Muscle of leg (tissue), 16 donors: ENCODE measurements around the gene TRIM49. TPM values are rescaled to one million over a fixed set of nuclear protein-coding genes. Genes with fewer than 3 reads are reported as not detected.
"Not testable (repeated sequence)": the region's sequence is repeated elsewhere in the genome, so short reads cannot be mapped to it uniquely, and the experiment has no call there.

ENCODE experiments used
- DNase-seq: peaks from one replicate; pipeline ENCODE4 v3.0.0; 2013
- H3K27ac ChIP-seq: one replicate; pipeline ENCODE4 v1.5.1; 2013; ENCODE audit warnings: mild to moderate bottlenecking, low read length, control low read depth
- H3K27me3 ChIP-seq: one replicate; pipeline ENCODE4 v1.6.1; 2013; ENCODE audit warnings: low read length; ENCODE audit not compliant: control insufficient read depth, insufficient read depth
- H3K36me3 ChIP-seq: one replicate; pipeline ENCODE4 v1.6.1; 2013; ENCODE audit warnings: low read length; ENCODE audit not compliant: control insufficient read depth, insufficient read depth
- H3K4me1 ChIP-seq: one replicate; pipeline ENCODE4 v1.6.1; 2013; ENCODE audit warnings: low read length; ENCODE audit not compliant: control insufficient read depth, insufficient read depth
- H3K4me3 ChIP-seq: one replicate; pipeline ENCODE4 v1.5.1; 2013; ENCODE audit warnings: low read length, control low read depth
- H3K9me3 ChIP-seq: replicated peaks from 2 replicates; pipeline ENCODE4 v1.6.1; 2013; ENCODE audit warnings: low read depth, low read length; ENCODE audit not compliant: control insufficient read depth
- WGBS: methylation state at CpG from one replicate; pipeline ENCODE4 v1.1.5; 2013; ENCODE audit warnings: missing lambda C conversion rate; ENCODE audit not compliant: insufficient coverage; 5-methylcytosine and 5-hydroxymethylcytosine counted together
- long read RNA-seq, 11 donors: transcript quantifications; one replicate each; lab custom pipeline, GENCODE V29; 2026
- polyA plus RNA-seq, 8 donors: library from polyadenylated mRNA; unstranded; fragments of 120-200 nt; gene quantifications; one replicate each; pipeline versions ENCODE4 v1.2.1 to v1.2.3, GENCODE V29; 2013; ENCODE audit warnings: inconsistent platforms in 1 of 8, low replicate concordance in 1 of 8; ENCODE audit not compliant: insufficient read length in 8 of 8, insufficient read depth in 1 of 8
- total RNA-seq: library from RNA; stranded (reverse); fragments of 120-200 nt; gene quantifications from one replicate; pipeline ENCODE4 v1.2.4, GENCODE V29; 2013

TRIM49 gene
- total RNA-seq (not detected), polyA plus RNA-seq (under 1 TPM in 1 of 8 donors, not detected in 7; 0.71 TPM)
- long read RNA-seq, donor 1, result 0 reads
- long read RNA-seq, donor 2, result 0 reads
- long read RNA-seq, donor 3, result 0 reads
- long read RNA-seq, donor 4, result 0 reads
- long read RNA-seq, donor 5, result 0 reads
- long read RNA-seq, donor 6, result 0 reads
- long read RNA-seq, donor 7, result 0 reads
- long read RNA-seq, donor 8, result 0 reads
- long read RNA-seq, donor 9, result 0 reads
- long read RNA-seq, donor 10, result 0 reads
- long read RNA-seq, donor 11, result 0 reads

DNA sequence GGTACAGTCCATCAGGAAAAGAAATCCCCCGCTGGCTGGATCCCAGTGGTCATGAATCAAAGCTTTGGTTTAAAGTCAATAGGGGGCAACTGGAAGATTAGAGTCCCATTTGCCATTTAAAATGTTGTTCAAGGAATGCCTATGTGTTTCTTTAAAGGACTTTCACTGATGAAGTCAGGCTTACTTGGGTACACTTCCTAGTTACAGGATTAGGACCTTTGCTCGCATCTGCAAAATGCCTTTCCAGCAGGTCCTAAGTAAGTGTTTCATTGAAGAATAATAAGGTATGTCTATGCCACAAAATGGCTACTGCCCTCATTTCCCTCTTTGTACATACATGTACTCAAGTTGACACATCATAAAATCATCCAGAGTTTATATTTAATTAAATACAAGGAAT, at the start of gene TRIM49:
Gene TRIM49, minus strand, starts transcription at position 101 of the 400 bp plus-strand sequence. CDS start 4,106 bp downstream, outside the sequence.
- DNase-seq, H3K4me3 ChIP-seq, H3K36me3 ChIP-seq, H3K4me1 ChIP-seq, H3K9me3 ChIP-seq, H3K27me3 ChIP-seq, H3K27ac ChIP-seq: not testable (repeated sequence)
- WGBS, result no CpG with 5 or more reads among the region's 2 CpGs

- no CpG with 5 or more reads among the region's 2 CpGs for WGBS
- H3K4me3 ChIP-seq, DNase-seq: not testable (repeated sequence)
Observed at GRCh38 chr11:89826694-89827093, 18.3 kb upstream of the TRIM49 start.

GRCh38 chr11:89820008-89820407, 11.6 kb upstream of the TRIM49 start:
- no CpG with 5 or more reads among the region's 3 CpGs for WGBS

More at GRCh38 chr11:89826694-89827093, 18.3 kb upstream of the TRIM49 start:
- not testable (repeated sequence) for H3K4me1 ChIP-seq, H3K27me3 ChIP-seq, H3K9me3 ChIP-seq, H3K27ac ChIP-seq, H3K36me3 ChIP-seq

DNA sequence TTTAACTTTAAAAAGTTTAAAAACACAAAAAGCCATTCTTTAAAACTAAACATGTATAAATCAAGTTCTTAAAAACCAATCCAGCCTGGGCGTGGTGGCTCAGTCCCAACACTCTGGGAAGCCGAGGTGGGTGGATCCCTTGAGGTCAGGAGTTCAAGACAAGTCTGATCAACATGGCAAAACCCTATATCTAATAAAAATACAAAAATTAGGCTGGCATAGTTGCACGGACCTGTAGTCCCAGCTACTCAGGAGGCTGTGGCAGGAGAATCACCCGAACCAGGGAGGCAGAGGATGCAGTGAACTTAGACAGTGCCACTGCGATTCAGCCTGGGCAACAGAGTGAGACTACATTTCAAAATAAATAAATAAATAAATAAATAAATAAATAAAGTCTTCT, 5.2 kb upstream of the TRIM49 start:
- not testable (repeated sequence) for H3K4me1 ChIP-seq, H3K4me3 ChIP-seq, H3K27me3 ChIP-seq, H3K9me3 ChIP-seq, DNase-seq, H3K36me3 ChIP-seq, H3K27ac ChIP-seq
- 83% methylated on average over 1 of the region's 5 CpGs for WGBS

More at GRCh38 chr11:89820008-89820407, 11.6 kb upstream of the TRIM49 start:
- not testable (repeated sequence) for H3K27ac ChIP-seq, H3K4me3 ChIP-seq, H3K9me3 ChIP-seq, H3K4me1 ChIP-seq, H3K36me3 ChIP-seq, H3K27me3 ChIP-seq, DNase-seq

DNA sequence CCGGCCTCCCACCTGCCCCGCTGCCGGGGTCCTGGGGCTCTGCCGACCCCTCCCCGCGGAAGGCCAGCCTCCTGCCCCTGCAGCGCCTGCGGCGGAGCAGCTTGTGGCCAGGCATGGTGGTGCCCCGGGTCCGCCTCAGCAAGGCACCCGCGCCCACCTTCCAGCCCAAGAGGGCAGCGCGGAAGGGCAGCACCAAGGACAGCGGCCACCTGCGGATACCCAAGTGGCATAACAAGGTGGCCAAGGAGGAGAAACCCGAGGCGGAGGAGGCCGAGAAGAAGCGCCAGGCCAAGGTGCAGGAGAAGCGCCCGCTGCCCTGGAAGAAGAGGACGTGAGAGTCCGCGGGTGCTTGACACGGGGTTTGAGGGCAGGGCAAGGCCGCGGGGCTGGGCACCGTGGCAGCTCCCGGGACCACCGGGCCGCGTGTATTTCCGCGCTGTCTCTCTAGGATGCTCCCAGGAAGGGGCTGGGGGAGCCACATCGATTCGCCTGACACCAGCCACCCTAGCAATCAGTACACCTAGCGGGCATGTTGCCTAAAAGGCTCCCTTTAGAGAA, 20.8 kb downstream of the TRIM49 start:
- H3K27ac ChIP-seq, DNase-seq, H3K27me3 ChIP-seq, H3K9me3 ChIP-seq, H3K4me3 ChIP-seq, H3K4me1 ChIP-seq, H3K36me3 ChIP-seq: not testable (repeated sequence)
- 0% methylated on average over 3 of the region's 39 CpGs for WGBS

DNA sequence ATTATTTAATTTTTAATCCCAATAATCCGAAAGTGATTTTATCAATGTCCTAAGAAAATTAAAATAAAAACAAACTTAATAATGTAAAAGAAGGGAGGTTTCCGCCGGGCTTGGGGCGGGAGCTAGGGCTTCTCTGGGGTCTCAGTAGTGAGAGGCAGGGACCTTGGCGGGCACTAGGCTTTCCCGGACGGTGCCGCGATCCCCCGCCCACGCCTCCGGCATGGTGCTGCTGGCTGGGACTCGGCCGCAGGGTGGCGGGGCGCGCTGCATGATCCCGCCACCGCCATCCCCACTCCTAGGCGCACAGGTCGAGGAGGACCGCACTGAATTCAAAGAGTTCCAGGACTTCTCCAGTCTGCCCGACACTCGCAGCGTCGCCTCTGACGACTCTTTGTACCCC, 22.6 kb downstream of the TRIM49 start:
- WGBS, result no CpG with 5 or more reads among the region's 27 CpGs
- not testable (repeated sequence) for DNase-seq, H3K4me3 ChIP-seq, H3K27ac ChIP-seq, H3K36me3 ChIP-seq, H3K27me3 ChIP-seq, H3K9me3 ChIP-seq, H3K4me1 ChIP-seq

DNA sequence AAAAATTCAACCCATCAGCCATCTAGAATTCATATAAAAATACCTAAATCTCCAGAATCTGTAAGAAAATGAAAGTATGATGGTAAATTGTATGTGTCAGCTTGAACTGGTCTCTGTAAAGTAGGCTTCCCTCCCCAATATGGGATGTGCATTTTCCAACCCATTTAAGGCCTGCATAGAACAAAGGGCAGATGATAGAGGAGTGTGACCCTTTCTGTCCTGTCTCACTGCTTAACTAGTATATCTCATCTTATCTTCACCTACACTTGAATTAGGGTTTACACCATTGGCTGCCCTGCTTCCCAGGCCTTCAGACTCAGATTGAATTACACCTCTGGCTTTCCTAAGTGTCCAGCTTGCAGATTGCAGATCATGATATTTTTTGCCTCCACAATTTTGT, 57.6 kb downstream of the TRIM49 start:
- not testable (repeated sequence) for H3K4me1 ChIP-seq, H3K4me3 ChIP-seq, DNase-seq, H3K9me3 ChIP-seq, H3K27ac ChIP-seq, H3K27me3 ChIP-seq, H3K36me3 ChIP-seq

Other genes with a start within 250 kb of the TRIM49 start
- gene TRIM77, start 98.3 kb downstream of the TRIM49 start, total RNA-seq, result not detected
- gene TRIM77, start 98.3 kb downstream of the TRIM49 start, polyA plus RNA-seq, result not detected
- gene TRIM64B, start 69.9 kb upstream of the TRIM49 start, total RNA-seq, result not detected
- gene TRIM64B, start 69.9 kb upstream of the TRIM49 start, polyA plus RNA-seq, result not detected
- gene TRIM49D1, start 113.7 kb upstream of the TRIM49 start, total RNA-seq, result not detected
- gene TRIM49D1, start 113.7 kb upstream of the TRIM49 start, polyA plus RNA-seq, result under 1 TPM in 1 of 8 donors, not detected in 7; 0.12 TPM
- not detected for gene TRIM49D2, start 115.5 kb upstream of the TRIM49 start, total RNA-seq
- gene TRIM49D2, start 115.5 kb upstream of the TRIM49 start, polyA plus RNA-seq, result not detected
- gene TRIM64, start 157.5 kb upstream of the TRIM49 start, total RNA-seq, result not detected
- not detected for gene TRIM64, start 157.5 kb upstream of the TRIM49 start, polyA plus RNA-seq
- not detected for gene TRIM49C, start 222.5 kb upstream of the TRIM49 start, total RNA-seq
- gene TRIM49C, start 222.5 kb upstream of the TRIM49 start, polyA plus RNA-seq, result not detected